GM18499 (cell line): Measurements from ENCODE around the gene MLXIP.
"Not testable (repeated sequence)": the region's sequence is repeated elsewhere in the genome, so short reads cannot be mapped to it uniquely, and the experiment has no call there.

Source experiments
- ATAC-seq: cut with Tn5 transposase; IDR thresholded peaks from one replicate; pipeline ENCODE4 v1.9.1; 2021; ENCODE audit warnings: moderate number of reproducible peaks; ENCODE audit not compliant: insufficient read depth, unreplicated experiment

Gene MLXIP

GRCh38 chr12:122078141-122079032 is at the start of gene MLXIP:
MLXIP (plus strand) TSS chr12:122078756; CDS start chr12:122078854, 98 bp downstream.
- peak; percentile 39 for ATAC-seq

GRCh38 chr12:122028905-122029560 is 49.5 kb upstream of the MLXIP start:
- ATAC-seq: no peak

- no peak for ATAC-seq
Observed at GRCh38 chr12:122029620-122030423, 48.7 kb upstream of the MLXIP start.

GRCh38 chr12:122030424-122031035 is 48.0 kb upstream of the MLXIP start:
- ATAC-seq: no peak

GRCh38 chr12:122031342-122032216 is 47.0 kb upstream of the MLXIP start:
- ATAC-seq: no peak

GRCh38 chr12:122032580-122032979 is 46.0 kb upstream of the MLXIP start:
- no peak for ATAC-seq

GRCh38 chr12:122035292-122035691 is 43.3 kb upstream of the MLXIP start:
- ATAC-seq: no peak

- ATAC-seq: no peak
Observed at GRCh38 chr12:122036153-122036552, 42.4 kb upstream of the MLXIP start.

GRCh38 chr12:122040579-122041386 is 37.8 kb upstream of the MLXIP start:
- ATAC-seq: no peak

- not testable (repeated sequence) for ATAC-seq
Observed at GRCh38 chr12:122041458-122041857, 37.1 kb upstream of the MLXIP start.

GRCh38 chr12:122042910-122043309 is 35.6 kb upstream of the MLXIP start:
- no peak for ATAC-seq

- ATAC-seq: no peak
Observed at GRCh38 chr12:122043476-122043875, 35.1 kb upstream of the MLXIP start.

GRCh38 chr12:122045262-122045661 is 33.3 kb upstream of the MLXIP start:
- ATAC-seq: no peak

GRCh38 chr12:122046145-122046544 is 32.4 kb upstream of the MLXIP start:
- no peak for ATAC-seq

- no peak for ATAC-seq
Observed at GRCh38 chr12:122048151-122048550, 30.4 kb upstream of the MLXIP start.

GRCh38 chr12:122049827-122050226 is 28.7 kb upstream of the MLXIP start:
- no peak for ATAC-seq

- no peak for ATAC-seq
Observed at GRCh38 chr12:122050706-122051105, 27.9 kb upstream of the MLXIP start.

GRCh38 chr12:122051231-122051876 is 27.2 kb upstream of the MLXIP start:
- ATAC-seq: no peak
